Measurements from ENCODE around the gene CSMD2. TPM values are rescaled to one million over a fixed set of nuclear protein-coding genes. Genes with fewer than 3 reads are reported as not detected.

Gene CSMD2
- total and polyA plus RNA-seq, 2 of the 8 experiments (the other 6 are each of a cell fraction or from before 2014, with no cell fraction given), result 7.0 to 14.7 TPM

DNA sequence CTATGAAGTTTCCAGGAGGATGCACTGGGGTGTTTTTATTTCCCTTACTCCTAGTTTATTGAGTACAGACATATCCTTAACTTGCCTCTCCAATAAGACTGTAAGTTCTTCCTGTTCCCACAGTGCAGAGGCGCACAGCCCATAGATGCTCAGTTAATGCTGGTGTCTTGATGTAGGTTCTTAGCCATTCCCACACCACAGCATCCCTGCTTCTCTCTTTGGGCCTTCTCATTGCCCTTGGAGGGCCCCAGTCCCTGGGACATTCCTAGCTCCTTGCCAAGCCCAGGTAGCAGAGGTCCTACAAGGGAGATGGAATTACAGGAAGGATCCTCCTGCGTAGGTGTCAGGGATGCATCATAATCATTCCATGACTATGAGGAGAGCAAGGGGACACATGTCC lies 362.8 kb downstream of the CSMD2 start:
- Histone ChIP-seq H2BK20ac (ENCODE audit: low read length) (no peak overlapping the region), H3K23me2 (ENCODE audit: low read depth, low read length) (no peaks in the 10 kb centered on the region), H3K27me3 (replicated peaks in 1 of 4; ENCODE audit: control insufficient read depth in 3 of 4, extremely low read depth in 1 of 4, insufficient read depth in 3 of 4, low read length in 3 of 4) (no peaks in the 10 kb centered on the region), H3K4me1 (replicated peaks in 1 of 4; ENCODE audit: control insufficient read depth in 3 of 4, insufficient read depth in 4 of 4, low read length in 3 of 4) (no peaks in the 10 kb centered on the region; a peak in 2 of 7 replicates), H4K5ac (ENCODE audit: insufficient read length, low read depth, low read length) (no peak overlapping the region), H3K56ac (replicated peaks; ENCODE audit: insufficient read length, low read depth, low read length) (no peak overlapping the region), H2AK5ac (ENCODE audit: low read depth, low read length) (no peak overlapping the region), H3K18ac (ENCODE audit: extremely low read depth, low read length) (no peak overlapping the region), H3K14ac (ENCODE audit: insufficient read length) (no peak overlapping the region), H2BK5ac (ENCODE audit: low read depth, low read length) (no peak overlapping the region), H3K27ac (ENCODE audit: low read depth, low read length) (no peak overlapping the region), H4K20me1 (replicated peaks in 1 of 2; ENCODE audit: control insufficient read depth in 1 of 2, insufficient read depth in 2 of 2, low read length in 2 of 2) (no peaks in the 10 kb centered on the region), H2BK12ac (ENCODE audit: low read depth, low read length) (no peak overlapping the region), H4K8ac (ENCODE audit: extremely low read depth, insufficient read depth, low read length) (no peak overlapping the region), H2BK120ac (replicated peaks; ENCODE audit: low read depth, low read length) (no peak overlapping the region), H2AFZ (ENCODE audit: low read length) (no peak overlapping the region), H3K23ac (ENCODE audit: insufficient read length) (no peak overlapping the region), H3K36me3 (ENCODE audit: control insufficient read depth in 2 of 4, insufficient read depth in 4 of 4, low read length in 3 of 4) (peaks cover 0 to 6% (median 3%) of the 10 kb centered on the region in 4 experiments; a peak in 3 of 8 replicates), H3K9ac (replicated peaks in 1 of 4; ENCODE audit: extremely low read depth in 1 of 4, low read depth in 3 of 4, low read length in 3 of 4) (no peak overlapping the region), H3K4me3 (ENCODE audit: extremely low read depth in 1 of 4, insufficient read depth in 2 of 4, low read depth in 3 of 4, low read length in 4 of 4) (no peak overlapping the region), H3K4me2 (ENCODE audit: insufficient read depth in 1 of 2, low read depth in 2 of 2, low read length in 2 of 2) (no peak overlapping the region), H3K4ac (replicated peaks; ENCODE audit: insufficient read length, low read depth, low read length) (no peak overlapping the region), H3K79me2 (ENCODE audit: control insufficient read depth in 1 of 2, insufficient read depth in 2 of 2, low read length in 2 of 2) (no peaks in the 10 kb centered on the region), H4K91ac (replicated peaks; ENCODE audit: insufficient read length, low read length) (no peak overlapping the region), H3K9me3 (ENCODE audit: insufficient read depth in 2 of 2, low read depth in 1 of 2, low read length in 1 of 2) (no peaks in the 10 kb centered on the region; a peak in 1 of 4 replicates), H3K79me1 (ENCODE audit: low read depth, low read length) (no peaks in the 10 kb centered on the region), H2BK15ac (ENCODE audit: low read length) (no peak overlapping the region)
- CTCF ChIA-PET (ENCODE audit: partially characterized antibody), result no interaction called here
- FAIRE-seq (no peak), DNase-seq (ENCODE audit: low read depth in 1 of 2, low spot score in 2 of 2) (no peak)
- POLR2A ChIA-PET (ENCODE audit: partially characterized antibody), result no interaction called here
- TF ChIP-seq HDAC2 (IDR thresholded peaks at IDR 0.05; ENCODE audit: borderline replicate concordance in 1 of 2, low read depth in 2 of 2, low read length in 2 of 2) (no peak), SP4 (IDR thresholded peaks at IDR 0.05; ENCODE audit: low read length) (no peak), CTBP2 (IDR thresholded peaks at IDR 0.05; ENCODE audit: borderline replicate concordance, insufficient read depth, insufficient read length, low read length) (no peak), CHD1 (IDR thresholded peaks at IDR 0.05; ENCODE audit: low read depth, low read length) (no peak), CHD2 (IDR thresholded peaks at IDR 0.05; ENCODE audit: low read length) (no peak)
- 97% methylated on average over 2 of the region's 2 CpGs; no CpG with 5 or more reads in 1 of the 2 experiments for WGBS, 2 experiments (ENCODE audit: extremely low coverage in 1 of 2, insufficient coverage in 1 of 2, insufficient read length in 1 of 2, insufficient replicate concordance in 2 of 2, low coverage in 1 of 2, low lambda C conversion rate in 2 of 2, missing lambda C conversion rate in 1 of 2)
